H54 (cell line): ENCODE results near the gene UST.

Experiments used
- DNase-seq: peaks from one replicate; pipeline ENCODE4 v3.0.0; 2011; ENCODE audit warnings: low spot score, mixed read lengths; ENCODE audit not compliant: insufficient read length
- FAIRE-seq: peaks from 3 replicates; lab custom pipeline; 2011; peaks lifted over from hg19 to GRCh38; lab: Jason Lieb, UNC
- POLR2A ChIP-seq: IDR thresholded peaks from 2 replicates; pipeline ENCODE4 v1.6.1; 2011; ENCODE audit warnings: low read depth, mild to moderate bottlenecking, low read length

The UST gene

DNA sequence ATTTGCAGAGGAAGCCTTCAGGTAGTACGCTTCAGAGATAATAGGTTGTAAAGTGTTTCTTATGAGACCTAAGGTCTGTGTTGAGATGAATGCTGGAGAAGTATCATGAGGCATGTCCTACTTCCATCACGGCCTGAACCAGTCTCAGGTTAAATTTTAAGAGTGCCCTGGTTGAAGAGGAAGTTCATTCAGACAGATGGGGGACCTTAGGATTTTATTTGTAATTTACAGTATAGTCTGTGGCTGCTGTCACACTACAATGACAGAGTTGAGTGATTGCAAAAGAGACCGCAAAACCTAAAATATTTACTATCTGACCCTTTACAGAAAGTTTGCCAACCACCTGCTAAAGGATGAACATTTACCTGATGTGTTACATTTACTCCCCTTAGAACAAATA is 70.9 kb downstream of the UST start:
- no peak for FAIRE-seq
- DNase-seq: no peak
- TF ChIP-seq POLR2A: no peak

DNA sequence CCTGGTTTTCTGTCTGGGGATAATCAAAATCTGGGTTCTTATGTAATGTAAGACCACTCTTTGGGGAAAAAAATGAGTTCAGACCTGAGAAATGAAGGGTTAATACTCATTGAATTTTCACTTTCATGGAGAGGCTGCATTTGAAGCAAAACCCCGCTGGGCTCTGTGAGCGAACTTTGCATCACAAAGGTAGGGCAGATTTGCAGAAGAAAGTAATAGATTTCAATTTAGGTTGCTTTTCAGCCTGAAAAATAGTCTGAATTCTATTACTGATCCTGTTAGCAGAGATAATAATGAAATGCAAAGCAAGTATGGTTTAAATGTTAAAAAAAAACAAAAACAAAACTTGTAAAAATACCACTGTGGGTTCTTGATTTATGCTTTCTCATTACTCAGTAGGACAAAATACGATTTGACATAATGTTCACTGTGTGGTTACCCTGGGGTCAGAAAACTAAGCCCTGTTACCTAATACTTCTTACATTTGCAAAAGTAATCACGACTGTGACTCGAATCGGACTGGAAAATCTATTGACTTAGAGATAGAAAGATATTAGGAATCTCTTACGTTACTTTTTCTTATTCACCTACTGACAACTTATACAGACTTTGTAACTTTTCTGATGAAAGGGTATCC is 72.2 kb downstream of the UST start:
- TF ChIP-seq POLR2A: no peak
- DNase-seq: no peak
- FAIRE-seq: no peak

- TF ChIP-seq POLR2A: no peak
- DNase-seq (no peak), FAIRE-seq (no peak)
Measured at GRCh38 chr6:148819852-148820251, 73.0 kb downstream of the UST start.

GRCh38 chr6:148822819-148823218 is 76.0 kb downstream of the UST start:
- DNase-seq (no peak), FAIRE-seq (no peak)
- no peak for TF ChIP-seq POLR2A

- no peak for TF ChIP-seq POLR2A
- DNase-seq (no peak), FAIRE-seq (no peak)
Measured at GRCh38 chr6:148824291-148824690, 77.5 kb downstream of the UST start.

GRCh38 chr6:148824960-148825359 is 78.1 kb downstream of the UST start:
- DNase-seq: no peak
- no peak for TF ChIP-seq POLR2A
- FAIRE-seq: no peak

- TF ChIP-seq POLR2A: no peak
- FAIRE-seq (no peak), DNase-seq (no peak)
Measured at GRCh38 chr6:148825492-148825891, 78.7 kb downstream of the UST start.

DNA sequence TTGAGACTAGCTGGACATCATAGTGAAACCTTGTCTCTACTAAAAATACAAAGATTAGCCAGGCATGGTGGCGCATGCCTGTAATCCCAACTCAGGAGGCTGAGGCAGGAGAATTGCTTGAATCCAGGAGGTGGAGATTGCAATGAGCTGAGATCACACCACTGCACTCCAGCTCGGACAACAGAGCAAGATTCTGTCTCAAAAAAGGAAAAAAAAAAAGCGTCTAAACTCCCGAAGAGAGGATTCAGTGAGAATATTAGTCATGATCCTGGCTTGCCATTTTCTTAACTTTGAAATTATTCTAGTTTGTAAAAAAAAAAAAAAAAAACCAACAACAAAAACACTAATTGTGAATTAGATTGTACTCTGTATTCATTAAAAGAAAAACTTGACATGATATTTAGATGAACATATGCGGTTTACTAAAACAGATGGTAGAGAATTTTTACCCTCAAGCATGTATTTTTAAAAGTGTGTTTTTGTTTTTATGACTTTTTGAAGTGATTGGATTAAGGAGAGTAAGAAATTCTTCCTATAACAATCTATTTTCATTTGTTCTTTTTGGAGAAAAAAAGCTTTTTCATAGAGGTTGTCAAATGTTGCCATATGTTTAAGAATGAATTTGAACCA is 80.7 kb downstream of the UST start:
- DNase-seq (no peak), FAIRE-seq (no peak)
- TF ChIP-seq POLR2A: no peak

DNA sequence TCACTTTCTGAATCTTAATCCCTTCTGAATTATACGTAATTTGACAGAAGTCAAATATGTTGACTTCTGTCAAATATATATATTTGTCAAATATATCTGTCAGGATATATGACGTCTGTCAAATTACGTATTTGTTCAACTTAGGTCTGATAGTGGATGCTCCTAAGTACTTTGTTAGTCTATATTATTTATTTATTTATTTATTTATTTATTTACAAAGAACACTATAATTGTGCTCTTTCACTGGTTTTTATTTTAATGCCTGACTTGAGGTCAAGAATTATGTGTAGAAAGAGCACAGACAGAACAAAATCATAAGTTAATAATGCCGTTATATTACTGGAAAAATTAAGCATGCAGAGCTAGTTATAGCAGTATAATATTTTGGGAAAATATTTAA is 81.2 kb downstream of the UST start:
- no peak for DNase-seq
- FAIRE-seq: no peak
- TF ChIP-seq POLR2A: no peak

GRCh38 chr6:148829415-148830101 is 82.7 kb downstream of the UST start:
- DNase-seq (no peak), FAIRE-seq (no peak)
- TF ChIP-seq POLR2A: no peak

DNA sequence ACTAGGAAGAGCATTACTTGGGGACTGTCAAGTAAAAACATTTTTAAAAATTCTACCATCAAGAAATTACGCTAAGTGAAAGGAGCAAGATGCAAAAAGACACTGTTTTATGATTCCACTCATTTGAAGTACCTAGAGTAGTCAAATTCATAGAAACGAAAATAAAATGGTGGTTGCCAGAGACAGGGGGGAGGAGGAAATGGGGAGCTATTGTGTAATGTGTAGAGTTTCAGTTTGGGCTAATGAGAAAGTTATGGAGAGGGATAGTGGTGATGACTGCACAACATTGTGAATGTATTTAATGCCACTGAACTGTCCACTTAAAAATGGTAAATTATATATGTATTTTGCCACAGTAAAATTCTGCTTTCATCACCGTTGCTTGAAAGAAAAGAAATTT is 83.8 kb downstream of the UST start:
- no peak for DNase-seq
- no peak for FAIRE-seq
- no peak for TF ChIP-seq POLR2A

DNA sequence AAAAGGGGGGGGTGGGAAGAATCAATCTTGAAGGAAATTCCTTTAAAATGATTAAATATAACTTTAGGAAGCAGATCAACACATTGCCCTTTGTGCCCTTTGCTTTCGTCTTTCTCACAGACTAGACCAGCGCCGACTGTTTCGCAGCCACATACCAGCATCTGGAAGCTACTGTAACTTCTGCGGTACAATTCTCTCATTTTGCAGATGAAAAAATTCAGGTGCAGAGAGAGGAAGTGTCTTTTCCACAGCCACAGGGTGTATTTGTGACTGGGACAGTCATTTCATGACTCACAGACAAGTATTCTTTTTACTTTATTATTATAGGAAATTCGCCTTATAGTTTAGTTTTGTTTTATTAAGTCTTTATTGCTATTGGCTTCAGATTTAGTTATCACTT is 84.2 kb downstream of the UST start:
- no peak for DNase-seq
- no peak for FAIRE-seq
- TF ChIP-seq POLR2A: no peak

- FAIRE-seq (no peak), DNase-seq (no peak)
Measured at GRCh38 chr6:148831531-148831930, 84.7 kb downstream of the UST start.

DNA sequence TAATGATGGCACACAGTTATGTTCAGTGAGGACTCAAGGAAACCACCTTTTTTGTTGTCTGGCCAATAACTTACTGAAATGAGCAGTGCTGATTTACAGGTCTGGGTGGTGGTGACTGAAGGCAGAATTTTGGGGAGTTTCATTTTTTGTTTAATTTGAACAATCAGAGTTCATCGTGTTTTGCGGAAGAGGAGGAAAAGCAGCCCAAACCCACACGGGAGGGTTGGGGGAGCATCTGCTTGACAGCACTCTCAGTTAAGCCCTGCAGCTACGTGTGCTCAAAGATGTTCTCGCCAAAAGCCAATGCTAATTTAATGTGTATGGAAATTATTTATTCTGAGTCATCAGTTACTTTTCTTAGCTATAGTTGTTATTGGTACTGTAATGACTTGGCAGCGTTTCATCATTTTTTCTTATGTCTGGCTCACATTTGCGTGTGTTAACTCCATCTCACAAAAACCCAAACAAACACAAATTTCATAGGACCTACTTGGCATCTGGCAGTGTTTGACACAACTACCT is 89.2 kb downstream of the UST start:
- FAIRE-seq (no peak), DNase-seq (no peak)
- TF ChIP-seq POLR2A: no peak

More at GRCh38 chr6:148831531-148831930, 84.7 kb downstream of the UST start:
- TF ChIP-seq POLR2A: no peak

DNA sequence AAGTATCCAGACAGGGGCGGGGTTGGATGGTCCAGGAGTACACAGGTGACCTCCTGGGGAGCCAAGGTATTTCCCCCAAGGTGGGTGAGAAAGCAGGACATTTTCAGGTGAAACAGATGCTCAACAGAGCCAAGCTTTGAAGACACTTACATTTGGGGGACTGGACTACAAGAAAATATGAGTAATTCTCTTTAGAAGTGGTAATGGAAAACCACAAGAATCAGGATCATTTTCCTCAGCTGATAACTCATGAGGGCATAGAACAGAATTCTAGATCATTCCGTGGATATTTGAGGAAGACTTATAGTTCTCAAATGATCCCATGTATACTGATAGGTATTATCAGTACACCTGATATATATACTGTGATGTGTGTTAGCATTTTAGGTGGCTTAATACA is 89.9 kb downstream of the UST start:
- DNase-seq (no peak), FAIRE-seq (no peak)
- TF ChIP-seq POLR2A: no peak
